Mononuclear cell (primary cell): ENCODE measurements around the gene HNRNPA3. TPM values are rescaled to one million over a fixed set of nuclear protein-coding genes. Genes with fewer than 3 reads are reported as not detected.
A peak's percentile ranks its signal among the peaks of the same experiment; 100 is the strongest.
"Not testable (repeated sequence)": the region's sequence is repeated elsewhere in the genome, so short reads cannot be mapped to it uniquely, and the experiment has no call there.

Source experiments
- H3K27me3 ChIP-seq: 2 replicates; pipeline ENCODE4 v1.6.0; 2011; ENCODE audit warnings: low read length, control low read depth; ENCODE audit not compliant: insufficient read depth
- H3K4me1 ChIP-seq: 2 replicates; pipeline ENCODE4 v1.5.1; 2011; ENCODE audit warnings: mild to moderate bottlenecking, low read length, control low read depth; ENCODE audit not compliant: insufficient read depth
- H3K4me3 ChIP-seq: 2 replicates; pipeline ENCODE4 v1.5.1; 2011; ENCODE audit warnings: mild to moderate bottlenecking, low read length, moderate library complexity
- H3K9me3 ChIP-seq: 2 replicates; pipeline ENCODE4 v1.5.1; 2011; ENCODE audit warnings: low read depth, mild to moderate bottlenecking, control low read depth, low read length
- total RNA-seq: library from RNA; depleted of rRNA; stranded (reverse); fragments of >200 nt; gene quantifications from one replicate; pipeline ENCODE4 v1.2.3, GENCODE V29; 2012

The HNRNPA3 gene
- total RNA-seq, 1 donor: 108 TPM

DNA sequence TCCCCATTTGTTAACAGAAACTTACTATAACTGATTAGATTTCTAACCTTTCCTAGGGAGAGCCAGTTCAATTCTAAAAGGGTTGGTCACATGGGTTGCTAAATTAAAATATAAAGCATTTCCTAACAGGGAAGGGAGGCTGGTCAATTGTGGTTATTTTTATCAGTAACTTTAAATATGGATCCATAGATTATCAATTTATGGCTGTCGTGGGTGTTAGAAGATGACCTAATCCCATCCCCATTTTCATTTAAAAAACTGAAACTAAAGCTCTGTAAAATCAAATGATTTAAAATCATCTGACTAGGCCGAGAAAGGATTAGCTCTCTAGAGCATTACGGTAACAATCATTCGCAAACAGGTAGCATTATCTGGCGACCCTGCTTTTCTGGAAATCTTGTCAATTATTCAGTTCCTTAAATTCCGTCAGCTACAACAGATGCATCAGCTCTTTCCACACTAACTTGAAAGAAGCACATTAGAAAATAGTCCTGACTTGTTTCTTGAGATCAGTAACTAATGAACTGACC, 953 bp upstream of the HNRNPA3 start:
- peaks cover 33% of the 10 kb centered on the region for H3K4me1 ChIP-seq
- H3K27me3 ChIP-seq: no peaks in the 10 kb centered on the region
- H3K4me3 ChIP-seq: peak overlapping the region; percentile 64
- H3K9me3 ChIP-seq: no peaks in the 10 kb centered on the region

DNA sequence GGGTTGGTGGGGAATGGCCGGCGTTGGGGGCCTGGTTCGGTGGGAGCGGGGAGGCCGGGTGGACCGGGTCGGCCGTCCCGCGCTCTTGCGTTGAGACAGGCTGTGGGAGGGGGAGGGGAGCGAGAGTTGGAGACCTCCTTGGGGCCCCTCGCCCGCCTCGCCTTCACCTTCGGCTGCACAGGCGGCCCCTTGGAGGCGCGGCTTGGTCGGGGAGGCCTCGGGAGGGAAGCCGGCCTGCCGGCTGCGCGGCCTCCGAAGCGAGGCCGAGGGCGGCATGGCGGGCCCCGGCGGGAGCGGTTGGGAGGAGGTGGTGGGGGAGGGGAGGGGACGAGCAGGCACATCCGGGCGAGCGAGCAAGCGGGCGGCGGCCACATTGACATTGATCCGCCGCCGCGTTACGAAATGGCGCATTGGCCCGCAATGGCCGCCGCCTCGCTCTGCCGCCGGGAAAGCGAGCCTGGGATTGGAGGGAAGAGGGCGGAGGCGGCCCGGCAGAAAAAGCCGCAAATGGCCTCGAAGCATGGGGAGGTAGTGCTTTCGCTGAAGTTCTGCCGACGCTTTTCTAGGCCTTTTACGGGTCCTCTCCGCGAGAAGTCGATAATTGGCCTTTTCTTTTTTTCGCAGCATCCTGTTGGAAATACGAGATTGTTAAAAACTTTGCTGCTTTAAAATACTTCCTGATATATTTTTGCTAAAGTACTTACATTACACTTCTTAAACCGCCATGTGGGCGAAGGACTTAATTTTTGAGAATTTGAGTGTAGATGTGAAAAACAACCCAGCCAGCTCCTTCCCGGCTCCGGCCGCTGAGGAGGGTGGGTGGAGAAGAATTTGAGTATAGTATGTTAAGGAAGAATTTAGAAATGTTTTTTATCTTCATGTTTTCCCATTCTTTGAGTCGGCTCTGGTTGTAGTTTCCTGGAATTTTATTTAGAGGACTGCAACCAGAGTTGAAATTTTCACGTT, 580 bp downstream of the HNRNPA3 start:
- Histone ChIP-seq H3K4me1 (peaks cover 43% of the 10 kb centered on the region), H3K4me3 (peak overlapping the region; percentile 88), H3K27me3 (no peaks in the 10 kb centered on the region), H3K9me3 (no peaks in the 10 kb centered on the region)

- H3K27me3 ChIP-seq: no peaks in the 10 kb centered on the region
- no peaks in the 10 kb centered on the region for H3K9me3 ChIP-seq
- H3K4me1 ChIP-seq: peaks cover 31% of the 10 kb centered on the region
- no peak overlapping the region for H3K4me3 ChIP-seq
Observed at GRCh38 chr2:177217247-177217843, 4.8 kb downstream of the HNRNPA3 start.

- H3K9me3 ChIP-seq, H3K4me3 ChIP-seq, H3K27me3 ChIP-seq: not testable (repeated sequence)
- H3K4me1 ChIP-seq: peaks cover 23% of the 10 kb centered on the region
Observed at GRCh38 chr2:177219787-177220186, 7.2 kb downstream of the HNRNPA3 start.

- Histone ChIP-seq H3K4me3 (no peak overlapping the region), H3K9me3 (no peaks in the 10 kb centered on the region), H3K27me3 (no peaks in the 10 kb centered on the region), H3K4me1 (peaks cover 12% of the 10 kb centered on the region)
Observed at GRCh38 chr2:177221534-177221933, 8.9 kb downstream of the HNRNPA3 start.

- no peak overlapping the region for H3K4me3 ChIP-seq
- no peaks in the 10 kb centered on the region for H3K9me3 ChIP-seq
- no peaks in the 10 kb centered on the region for H3K27me3 ChIP-seq
- H3K4me1 ChIP-seq: peaks cover 12% of the 10 kb centered on the region
Observed at GRCh38 chr2:177221970-177222369, 9.4 kb downstream of the HNRNPA3 start.

- H3K4me1 ChIP-seq: peaks cover 12% of the 10 kb centered on the region
- H3K4me3 ChIP-seq, H3K9me3 ChIP-seq, H3K27me3 ChIP-seq: not testable (repeated sequence)
Observed at GRCh38 chr2:177223436-177223835, 10.8 kb downstream of the HNRNPA3 start.

- peaks cover 12% of the 10 kb centered on the region for H3K4me1 ChIP-seq
- H3K4me3 ChIP-seq: no peak overlapping the region
- no peaks in the 10 kb centered on the region for H3K9me3 ChIP-seq
- H3K27me3 ChIP-seq: no peaks in the 10 kb centered on the region
Observed at GRCh38 chr2:177225965-177226360, 13.4 kb downstream of the HNRNPA3 start.

GRCh38 chr2:177229442-177230242, 17.0 kb downstream of the HNRNPA3 start:
- H3K9me3 ChIP-seq: no peaks in the 10 kb centered on the region
- no peaks in the 10 kb centered on the region for H3K27me3 ChIP-seq
- H3K4me3 ChIP-seq: no peak overlapping the region
- peaks cover 12% of the 10 kb centered on the region for H3K4me1 ChIP-seq

DNA sequence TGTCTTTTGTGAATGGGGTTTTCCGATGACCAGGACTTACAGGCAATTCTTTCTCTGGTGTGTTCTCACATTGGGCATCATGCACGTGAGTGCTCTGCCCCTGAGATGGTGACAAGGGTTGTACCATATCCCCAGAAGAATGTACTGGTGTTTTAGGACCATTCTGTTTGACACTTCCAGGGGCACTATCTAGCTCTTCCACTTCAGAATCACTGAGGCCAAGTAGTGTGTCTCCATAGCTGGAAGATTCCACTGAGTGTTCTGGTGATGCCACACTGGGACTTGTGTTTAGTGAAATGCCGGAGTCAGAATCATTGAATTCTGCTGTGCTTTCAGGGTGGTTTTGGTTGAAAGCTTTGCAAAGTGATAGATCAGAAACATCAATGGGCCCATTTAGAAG, 18.7 kb downstream of the HNRNPA3 start:
- Histone ChIP-seq H3K4me3 (no peak overlapping the region), H3K9me3 (no peaks in the 10 kb centered on the region), H3K27me3 (no peaks in the 10 kb centered on the region), H3K4me1 (peaks cover 15% of the 10 kb centered on the region)

DNA sequence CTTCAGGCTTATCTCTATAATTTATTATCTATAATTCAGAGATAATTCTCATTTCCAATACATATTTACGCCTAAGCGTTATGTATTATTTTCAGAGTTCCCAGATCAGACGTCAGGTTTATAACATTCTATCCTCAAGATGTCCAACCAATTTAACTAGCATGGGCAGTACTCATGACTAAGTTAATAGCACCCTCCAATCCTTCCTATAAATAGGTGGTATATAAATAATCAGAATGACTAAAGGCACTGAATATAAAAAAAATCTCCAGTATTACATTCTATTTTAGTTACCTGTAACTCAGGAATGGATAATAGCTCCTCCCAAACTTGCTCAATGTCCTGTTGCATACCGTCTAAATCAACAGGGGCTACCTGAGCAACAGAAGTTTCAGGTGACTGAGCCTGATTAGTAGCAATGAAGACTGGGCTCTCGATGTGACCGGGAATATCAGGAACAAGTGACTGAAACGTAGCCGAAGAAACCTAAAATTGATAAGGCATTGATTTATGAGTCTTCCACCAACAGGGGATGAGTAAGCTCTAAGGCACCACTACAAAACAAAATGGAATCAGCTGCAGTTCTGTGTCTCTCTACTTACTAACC, 19.6 kb downstream of the HNRNPA3 start:
- H3K4me1 ChIP-seq: peaks cover 10% of the 10 kb centered on the region
- H3K4me3 ChIP-seq: no peak overlapping the region
- H3K27me3 ChIP-seq: no peaks in the 10 kb centered on the region
- no peaks in the 10 kb centered on the region for H3K9me3 ChIP-seq

- H3K4me1 ChIP-seq: peaks cover 21% of the 10 kb centered on the region
- no peak overlapping the region for H3K4me3 ChIP-seq
- no peaks in the 10 kb centered on the region for H3K27me3 ChIP-seq
- H3K9me3 ChIP-seq: no peaks in the 10 kb centered on the region
Observed at GRCh38 chr2:177234267-177234666, 21.7 kb downstream of the HNRNPA3 start.

GRCh38 chr2:177235855-177236437, 23.4 kb downstream of the HNRNPA3 start:
- Histone ChIP-seq H3K4me1 (peaks cover 38% of the 10 kb centered on the region), H3K27me3 (no peaks in the 10 kb centered on the region), H3K9me3 (no peaks in the 10 kb centered on the region), H3K4me3 (no peak overlapping the region)

DNA sequence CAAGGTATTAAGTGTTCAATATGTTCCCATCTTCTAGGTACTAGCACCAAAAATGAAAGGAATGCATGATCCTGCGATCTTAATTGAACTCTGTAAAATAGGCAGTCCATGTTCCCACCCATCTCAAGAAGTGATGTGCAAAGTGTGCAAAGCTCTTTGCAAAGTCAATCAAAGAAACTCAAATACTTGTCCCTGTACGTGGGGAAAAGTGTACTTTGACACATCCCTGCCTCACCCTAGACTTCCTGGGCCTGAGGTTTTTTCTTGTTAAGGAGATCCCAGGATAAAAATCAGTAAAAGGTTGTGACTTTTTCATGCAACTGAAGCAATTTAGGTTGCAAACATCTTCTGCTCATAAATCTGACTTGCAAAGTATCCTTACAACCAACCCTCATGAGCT, 25.3 kb downstream of the HNRNPA3 start:
- Histone ChIP-seq H3K27me3 (no peaks in the 10 kb centered on the region), H3K4me1 (peaks cover 56% of the 10 kb centered on the region), H3K4me3 (no peak overlapping the region), H3K9me3 (no peaks in the 10 kb centered on the region)
